GM21423 (cell line): ENCODE measurements around the gene NRSN2.
"Not testable (repeated sequence)": the region's sequence is repeated elsewhere in the genome, so short reads cannot be mapped to it uniquely, and the experiment has no call there.

ENCODE experiments used
- ATAC-seq: cut with Tn5 transposase; IDR thresholded peaks from one replicate; pipeline ENCODE4 v1.9.1; 2021; ENCODE audit warnings: mild to moderate bottlenecking, moderate library complexity; ENCODE audit not compliant: unreplicated experiment

The NRSN2 gene

GRCh38 chr20:393296-393695 is 46.4 kb downstream of the NRSN2 start:
- ATAC-seq, result not testable (repeated sequence)

- ATAC-seq, result no peak
These were observed 49.3 kb downstream of the NRSN2 start for GRCh38 chr20:396252-396618.

- no peak for ATAC-seq
These were observed 49.9 kb downstream of the NRSN2 start for GRCh38 chr20:396619-397431.

- no peak for ATAC-seq
These were observed 50.7 kb downstream of the NRSN2 start for GRCh38 chr20:397432-398237.

- no peak for ATAC-seq
These were observed 52.3 kb downstream of the NRSN2 start for GRCh38 chr20:399182-399707.

GRCh38 chr20:400128-400453 is 53.2 kb downstream of the NRSN2 start:
- ATAC-seq, result no peak

GRCh38 chr20:400454-401275 is 53.8 kb downstream of the NRSN2 start:
- ATAC-seq, result no peak

- no peak for ATAC-seq
These were observed 55.0 kb downstream of the NRSN2 start for GRCh38 chr20:401682-402495.

GRCh38 chr20:402496-402885 is 55.6 kb downstream of the NRSN2 start:
- ATAC-seq, result no peak

- no peak for ATAC-seq
These were observed 56.1 kb downstream of the NRSN2 start for GRCh38 chr20:402898-403581.

GRCh38 chr20:403582-403957 is 56.7 kb downstream of the NRSN2 start:
- ATAC-seq, result no peak

GRCh38 chr20:404088-404487 is 57.2 kb downstream of the NRSN2 start:
- no peak for ATAC-seq
